Subcutaneous abdominal adipose tissue (tissue), 5 donors: ENCODE results near the gene GBA3.

ENCODE experiments used
- H3K27ac ChIP-seq: one replicate; pipeline ENCODE4 v1.7.0; 2013; ENCODE audit warnings: low read depth, mild to moderate bottlenecking, inconsistent platforms, low read length, moderate library complexity
- H3K27me3 ChIP-seq, 5 donors: one replicate each; pipeline ENCODE4 v1.7.0; 2013; ENCODE audit warnings: low read length in 5 of 5, inconsistent platforms in 1 of 5; ENCODE audit not compliant: control insufficient read depth in 5 of 5, insufficient read depth in 4 of 5
- H3K36me3 ChIP-seq, 5 donors: one replicate each; pipeline ENCODE4 v1.7.0; 2013; ENCODE audit warnings: low read length in 5 of 5; ENCODE audit not compliant: control insufficient read depth in 5 of 5, insufficient read depth in 5 of 5
- H3K4me1 ChIP-seq, 5 donors: one replicate each; pipeline ENCODE4 v1.7.0; 2013; ENCODE audit warnings: low read length in 5 of 5, mild to moderate bottlenecking in 3 of 5, moderate library complexity in 1 of 5; ENCODE audit not compliant: control insufficient read depth in 5 of 5, insufficient read depth in 5 of 5
- H3K4me3 ChIP-seq, 5 donors: one replicate each; pipeline ENCODE4 v1.7.0; 2013; ENCODE audit warnings: low read length in 5 of 5, low read depth in 1 of 5
- H3K9ac ChIP-seq, 5 donors: one replicate each; pipeline ENCODE4 v1.7.0; 2013; ENCODE audit warnings: low read length in 5 of 5, mild to moderate bottlenecking in 4 of 5, moderate library complexity in 3 of 5
- H3K9me3 ChIP-seq, 5 donors: one replicate each; pipeline ENCODE4 v1.7.0; 2013; ENCODE audit warnings: low read length in 5 of 5; ENCODE audit not compliant: control insufficient read depth in 5 of 5
- donor health status: healthy.
- donor health status: healthy.
- donor health status: healthy.
- donor health status: healthy.
- donor health status: healthy.

The GBA3 gene

DNA sequence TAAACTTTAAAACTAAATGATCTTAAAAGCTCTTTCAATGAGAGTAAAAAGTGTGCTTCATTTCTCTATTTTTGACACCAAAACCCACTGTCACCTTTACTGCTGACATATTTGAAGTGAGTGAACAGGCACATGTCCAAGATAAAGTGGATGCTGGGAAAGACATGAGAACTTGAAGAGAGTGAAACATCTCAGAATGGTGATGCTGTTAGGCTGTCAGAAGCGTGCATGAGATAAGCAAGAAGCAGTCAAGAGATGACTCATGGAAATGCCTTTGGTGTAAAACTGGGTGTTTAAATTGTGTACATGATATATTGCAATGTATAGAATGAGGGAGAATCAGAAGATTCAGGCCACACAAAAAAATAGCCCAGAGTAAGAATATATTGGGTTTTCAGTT, 21.8 kb upstream of the GBA3 start:
- H3K27me3 ChIP-seq = no peaks in the 10 kb centered on the region
- H3K27ac ChIP-seq = no peak overlapping the region
- H3K4me3 ChIP-seq = no peak overlapping the region
- peaks cover 0 to 16% (median 6%) of the 10 kb centered on the region in 5 donors for H3K4me1 ChIP-seq
- no peaks in the 10 kb centered on the region for H3K36me3 ChIP-seq
- H3K9me3 ChIP-seq = no peaks in the 10 kb centered on the region
- no peak overlapping the region for H3K9ac ChIP-seq

DNA sequence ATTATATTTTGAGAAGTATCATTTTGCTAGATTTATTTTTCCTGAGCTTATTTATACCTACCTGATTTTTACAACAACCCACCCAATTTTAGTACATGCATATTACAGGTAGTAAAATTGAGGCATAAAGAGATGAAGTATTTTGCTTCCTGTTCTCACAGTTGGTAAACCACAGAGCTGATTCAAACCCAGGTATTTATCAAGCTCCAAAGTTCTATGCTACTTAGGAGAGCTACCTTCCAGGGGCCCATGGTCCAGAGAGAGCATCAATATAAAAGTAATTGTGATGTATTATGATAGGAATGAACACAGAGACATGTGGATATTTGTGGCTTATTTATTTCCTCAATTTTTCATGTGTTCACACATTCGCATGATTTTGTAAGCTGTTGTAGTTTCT, 20.2 kb upstream of the GBA3 start:
- Histone ChIP-seq H3K27ac (no peak overlapping the region), H3K36me3 (no peaks in the 10 kb centered on the region), H3K4me1 (peaks cover 0 to 11% (median 3%) of the 10 kb centered on the region in 5 donors)

DNA sequence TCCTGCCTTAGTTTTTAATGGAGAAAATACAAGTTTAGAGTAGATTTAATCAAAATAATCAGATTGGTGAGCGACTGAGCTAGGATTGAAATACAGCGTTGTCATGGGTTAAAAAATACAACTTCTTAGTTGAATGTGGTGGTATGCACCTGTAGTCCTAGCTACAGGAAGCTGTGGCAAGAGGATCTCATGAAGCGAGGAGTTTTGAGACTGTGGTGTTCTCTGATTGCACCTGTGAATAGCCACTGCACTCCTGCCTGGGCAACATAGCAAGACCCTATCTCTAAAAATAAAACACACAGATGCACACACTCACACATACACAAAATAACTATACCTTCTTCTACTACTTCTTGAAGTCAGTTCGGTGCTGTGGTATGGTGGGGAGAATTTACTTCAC, 19.8 kb upstream of the GBA3 start:
- Histone ChIP-seq H3K36me3 (no peaks in the 10 kb centered on the region), H3K9me3 (no peaks in the 10 kb centered on the region), H3K4me3 (no peak overlapping the region), H3K27me3 (no peaks in the 10 kb centered on the region), H3K27ac (no peak overlapping the region), H3K9ac (no peak overlapping the region), H3K4me1 (peaks cover 0 to 10% (median 3%) of the 10 kb centered on the region in 5 donors)

More for the DNA sequence above, 20.2 kb upstream of the GBA3 start:
- H3K9ac ChIP-seq = no peak overlapping the region
- no peaks in the 10 kb centered on the region for H3K9me3 ChIP-seq
- no peak overlapping the region for H3K4me3 ChIP-seq
- no peaks in the 10 kb centered on the region for H3K27me3 ChIP-seq

DNA sequence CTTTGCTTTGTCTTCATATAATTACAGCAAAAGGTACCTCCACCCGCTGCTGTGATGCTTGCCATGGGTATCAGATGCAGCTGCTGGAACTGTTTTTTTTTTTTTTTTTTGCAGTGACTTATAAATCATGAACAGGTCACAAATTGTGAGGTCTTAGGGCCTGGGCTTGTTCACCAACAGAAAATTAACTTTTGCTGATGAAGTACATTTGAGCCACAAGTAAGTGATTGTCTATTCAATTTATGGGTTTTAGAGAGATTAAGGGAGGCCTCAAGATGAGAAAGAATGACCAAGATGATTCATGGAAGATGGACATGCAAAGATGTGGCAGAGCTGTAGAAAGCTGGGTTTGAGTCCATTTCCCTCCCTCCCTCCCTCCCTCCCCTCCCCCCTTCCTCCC, 18.0 kb upstream of the GBA3 start:
- H3K9ac ChIP-seq = no peak overlapping the region
- no peak overlapping the region for H3K27ac ChIP-seq
- no peak overlapping the region for H3K4me3 ChIP-seq
- H3K36me3 ChIP-seq = no peaks in the 10 kb centered on the region
- H3K9me3 ChIP-seq = no peaks in the 10 kb centered on the region
- H3K4me1 ChIP-seq = peaks cover 0 to 15% (median 8%) of the 10 kb centered on the region in 5 donors
- H3K27me3 ChIP-seq = no peaks in the 10 kb centered on the region

DNA sequence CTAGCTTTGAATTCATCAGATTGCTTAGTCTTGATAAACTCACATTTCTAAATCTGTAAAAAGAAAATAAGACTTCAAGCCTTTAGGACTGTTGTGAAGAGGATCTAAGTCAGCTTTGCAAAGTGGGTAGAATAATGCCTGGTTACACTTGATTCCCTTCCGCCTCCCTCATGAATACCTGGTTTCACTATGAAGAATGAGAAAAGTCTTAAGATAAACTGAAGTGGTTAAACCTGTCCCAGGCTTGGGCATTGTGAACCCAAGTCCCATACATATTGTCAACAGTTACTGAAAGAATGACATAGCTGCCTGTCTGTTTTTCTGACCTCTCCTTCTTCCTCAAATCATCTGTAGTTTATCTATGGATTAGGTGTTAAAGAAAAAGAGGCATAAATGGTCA, 16.7 kb upstream of the GBA3 start:
- H3K4me3 ChIP-seq = no peak overlapping the region
- peaks cover 0 to 25% (median 12%) of the 10 kb centered on the region in 5 donors for H3K4me1 ChIP-seq
- H3K27ac ChIP-seq = no peak overlapping the region
- no peak overlapping the region for H3K9ac ChIP-seq
- no peaks in the 10 kb centered on the region for H3K9me3 ChIP-seq
- no peaks in the 10 kb centered on the region for H3K27me3 ChIP-seq
- no peaks in the 10 kb centered on the region for H3K36me3 ChIP-seq

DNA sequence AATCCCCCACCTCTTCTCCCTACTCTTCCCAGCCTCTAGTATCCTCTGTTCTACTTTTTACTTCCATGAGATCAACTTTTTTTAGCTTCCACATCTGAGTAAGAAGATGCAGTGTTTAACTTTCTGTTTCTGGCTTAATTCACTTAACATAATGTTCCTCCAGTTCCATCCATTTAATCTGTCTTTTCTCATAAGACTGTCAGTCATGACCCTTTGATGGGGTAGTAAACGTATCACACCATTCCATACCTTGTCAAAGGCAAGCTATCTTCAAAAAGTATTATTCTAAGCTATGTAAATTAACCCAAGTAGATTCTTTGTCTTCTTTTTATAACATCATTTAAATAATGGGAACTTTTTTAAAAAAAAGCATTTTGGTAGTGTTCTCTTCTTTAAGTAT, 15.0 kb upstream of the GBA3 start:
- Histone ChIP-seq H3K9me3 (no peaks in the 10 kb centered on the region), H3K36me3 (no peaks in the 10 kb centered on the region), H3K27me3 (no peaks in the 10 kb centered on the region), H3K4me3 (no peak overlapping the region), H3K9ac (no peak overlapping the region), H3K27ac (no peak overlapping the region), H3K4me1 (peaks cover 0 to 25% (median 12%) of the 10 kb centered on the region in 5 donors)

DNA sequence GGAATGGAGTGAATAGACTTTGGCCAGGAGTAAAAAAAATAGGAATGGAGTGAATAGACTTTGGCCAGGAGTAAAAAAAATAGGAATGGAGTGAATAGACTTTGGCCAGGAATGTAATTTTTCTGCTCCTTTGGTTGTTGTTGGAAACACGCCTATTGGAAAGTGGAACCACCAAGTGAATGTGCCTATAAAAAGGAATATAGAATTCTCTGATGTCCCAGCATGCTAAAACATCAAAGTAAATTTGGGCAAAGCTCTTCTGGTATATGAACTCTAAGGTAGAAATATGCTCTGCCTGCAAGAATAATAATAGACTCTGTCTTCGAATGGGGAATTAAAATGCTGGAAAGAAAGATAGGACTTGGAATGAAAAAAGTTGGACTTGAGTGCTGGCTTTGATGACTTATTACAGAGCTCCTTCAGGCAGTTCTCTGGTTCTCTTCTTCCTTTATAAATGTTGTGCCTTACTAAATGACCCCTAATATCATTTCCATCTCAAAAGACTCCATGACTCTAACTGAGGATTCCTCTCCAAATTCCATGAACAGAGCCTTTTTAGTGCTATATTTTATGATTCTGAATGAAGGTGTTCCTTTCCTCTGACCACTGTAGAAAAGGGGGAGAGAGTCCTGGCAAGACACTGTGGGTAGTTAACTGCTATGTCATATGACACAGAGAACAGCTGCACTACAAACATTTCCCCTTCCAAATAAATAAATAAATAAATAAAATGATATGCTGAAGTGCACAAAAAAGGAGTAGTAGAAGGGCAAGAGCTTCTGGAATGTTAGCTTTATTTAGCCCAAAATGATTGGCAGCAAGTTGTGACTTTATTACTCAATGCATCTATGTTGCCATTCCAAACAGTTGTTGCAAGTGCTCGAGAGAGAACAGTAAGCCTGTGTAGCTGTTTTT, 13.5 kb upstream of the GBA3 start:
- peak overlapping the region; percentile 41 for H3K27ac ChIP-seq
- H3K36me3 ChIP-seq = no peaks in the 10 kb centered on the region
- peak overlapping the region in 1 of 5 donors; percentile 16 for H3K9ac ChIP-seq
- no peak overlapping the region for H3K4me3 ChIP-seq
- H3K9me3 ChIP-seq = no peaks in the 10 kb centered on the region
- no peaks in the 10 kb centered on the region for H3K27me3 ChIP-seq
- peaks cover 0 to 25% (median 12%) of the 10 kb centered on the region in 5 donors for H3K4me1 ChIP-seq

DNA sequence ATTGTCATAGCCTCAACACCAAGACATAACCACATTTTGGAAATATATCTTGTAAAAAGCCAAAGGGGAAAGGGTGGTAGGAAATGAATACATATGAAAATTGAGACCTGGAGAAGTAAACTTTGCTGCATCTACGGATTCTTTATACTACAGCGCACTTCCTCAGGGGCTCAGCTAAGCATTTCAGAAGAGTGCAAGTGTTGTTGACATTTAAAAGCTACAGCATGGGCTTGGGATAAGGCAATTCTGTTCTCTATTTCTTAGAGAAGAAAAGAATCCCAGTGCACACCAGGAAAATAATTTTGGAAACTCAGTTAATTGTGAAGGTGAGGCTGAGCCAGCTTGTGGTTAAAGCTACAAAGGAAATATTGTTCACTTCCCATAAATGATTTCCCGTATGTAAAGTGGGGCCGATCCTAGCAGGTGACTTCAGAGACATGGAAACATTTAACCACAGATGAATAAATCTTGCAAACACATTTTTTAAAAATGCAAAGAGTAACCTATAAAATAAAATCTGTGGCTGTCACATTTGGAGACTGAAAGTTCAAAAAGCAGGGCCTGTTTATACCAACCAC, 12.6 kb upstream of the GBA3 start:
- H3K9ac ChIP-seq = no peak overlapping the region
- H3K27me3 ChIP-seq = no peaks in the 10 kb centered on the region
- H3K9me3 ChIP-seq = no peaks in the 10 kb centered on the region
- no peaks in the 10 kb centered on the region for H3K36me3 ChIP-seq
- H3K27ac ChIP-seq = peak overlapping the region; percentile 13
- peaks cover 0 to 25% (median 12%) of the 10 kb centered on the region in 5 donors for H3K4me1 ChIP-seq
- H3K4me3 ChIP-seq = no peak overlapping the region

DNA sequence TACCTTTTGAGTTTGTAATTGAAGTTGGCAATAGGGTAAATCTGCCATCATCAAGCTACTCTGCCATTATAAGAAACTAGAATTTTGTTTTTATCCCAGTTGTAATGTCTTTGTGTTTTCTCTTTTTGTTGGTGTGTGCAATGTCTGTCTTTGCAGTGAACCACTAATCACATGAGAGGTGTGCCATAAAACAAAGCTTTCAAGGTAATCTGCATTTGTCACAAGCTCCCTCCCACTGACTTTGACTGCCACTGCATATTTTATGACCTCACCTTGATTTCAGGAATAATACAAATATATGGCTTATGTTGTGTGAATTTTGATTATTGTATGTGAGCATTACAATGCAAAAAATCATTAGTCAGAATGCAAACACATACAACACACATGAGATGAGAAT, 9.0 kb upstream of the GBA3 start:
- no peak overlapping the region for H3K27ac ChIP-seq
- H3K36me3 ChIP-seq = no peaks in the 10 kb centered on the region
- no peaks in the 10 kb centered on the region for H3K27me3 ChIP-seq
- no peaks in the 10 kb centered on the region for H3K9me3 ChIP-seq
- peaks cover 0 to 25% (median 12%) of the 10 kb centered on the region in 5 donors for H3K4me1 ChIP-seq
- no peak overlapping the region for H3K9ac ChIP-seq
- no peak overlapping the region for H3K4me3 ChIP-seq

DNA sequence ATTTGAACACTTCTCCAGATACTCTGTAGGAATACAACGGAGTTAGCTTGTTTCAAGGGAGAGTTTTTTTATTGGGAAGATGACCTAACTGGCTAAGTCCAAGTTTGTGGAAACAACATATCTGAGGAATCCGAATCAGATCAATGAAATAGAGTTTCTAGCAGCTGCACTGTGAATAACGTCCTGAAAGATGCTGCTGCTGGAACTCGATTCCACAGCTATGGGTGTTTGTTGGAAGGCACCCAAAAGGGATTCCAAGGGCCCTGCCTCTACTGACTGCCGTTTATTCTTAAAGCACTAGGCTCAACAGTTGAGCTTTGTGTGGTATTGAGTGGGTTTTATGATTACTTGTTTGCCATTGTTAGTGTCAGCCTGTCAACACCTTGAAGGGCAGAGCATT, 6.6 kb upstream of the GBA3 start:
- H3K4me1 ChIP-seq = peaks cover 0 to 9% (median 0%) of the 10 kb centered on the region in 5 donors
- H3K27ac ChIP-seq = no peak overlapping the region
- no peak overlapping the region for H3K9ac ChIP-seq
- H3K4me3 ChIP-seq = no peak overlapping the region
- H3K9me3 ChIP-seq = no peaks in the 10 kb centered on the region
- H3K27me3 ChIP-seq = no peaks in the 10 kb centered on the region
- H3K36me3 ChIP-seq = no peaks in the 10 kb centered on the region
